Tibial artery (tissue), 4 donors: ENCODE data around the gene PALLD.
A peak's percentile ranks its signal among the peaks of the same experiment; 100 is the strongest.

Experiments used
- DNase-seq, 2 donors: peaks; one replicate each; pipeline ENCODE4 v3.0.0-alpha.2; 2019
- H3K27ac ChIP-seq, 2 donors: fragments of 200-600 bp; sonication (generic) in 1 of 2; 1 replicate in 1 of 2; 2 replicates in 1 of 2; pipeline ENCODE4 v1.5.1; 2018 to 2019; ENCODE audit warnings: mild to moderate bottlenecking in 1 of 2
- H3K27me3 ChIP-seq, 2 donors: fragments of 200-600 bp; sonication (generic) in 1 of 2; one replicate each; pipeline versions ENCODE4 v1.5.1 to v1.6.0; 2016 to 2019
- H3K36me3 ChIP-seq, 3 donors: fragments of 200-600 bp; sonication (generic) in 2 of 3; one replicate each; pipeline ENCODE4 v1.5.1; 2016 to 2019; ENCODE audit warnings: mild to moderate bottlenecking in 2 of 3
- H3K4me1 ChIP-seq, 4 donors: fragments of 200-600 bp; sonication (generic) in 2 of 4; 1 replicate in 3 of 4; 2 replicates in 1 of 4; pipeline ENCODE4 v1.5.1; 2016 to 2019
- H3K4me3 ChIP-seq, 2 donors: fragments of 200-600 bp; sonication (generic) in 1 of 2; 1 replicate in 1 of 2; 2 replicates in 1 of 2; pipeline ENCODE4 v1.5.1; 2018 to 2019; ENCODE audit warnings: mild to moderate bottlenecking in 2 of 2
- H3K9me3 ChIP-seq, 3 donors: fragments of 200-600 bp; sonication (generic) in 1 of 3; one replicate each; pipeline ENCODE4 v1.5.1; 2016 to 2019
- intact Hi-C: fragments of 100-400 bp; cut with DNase I; formaldehyde crosslinking; loops from one replicate; pipeline ENCODE4 v1.15.0; 2023; ENCODE audit warnings: low total_unique reads
- TF ChIP-seq, protein P1 (sequence below), 2 experiments: fragments of 200-600 bp in 1 of 2; fragments of 450-650 bp in 1 of 2; IDR thresholded peaks; one replicate each; pipeline ENCODE4 v1.5.1; 2017 to 2019; ENCODE audit warnings: antibody characterized with exemption in 2 of 2, mild to moderate bottlenecking in 1 of 2, moderate library complexity in 1 of 2

The PALLD gene

DNA sequence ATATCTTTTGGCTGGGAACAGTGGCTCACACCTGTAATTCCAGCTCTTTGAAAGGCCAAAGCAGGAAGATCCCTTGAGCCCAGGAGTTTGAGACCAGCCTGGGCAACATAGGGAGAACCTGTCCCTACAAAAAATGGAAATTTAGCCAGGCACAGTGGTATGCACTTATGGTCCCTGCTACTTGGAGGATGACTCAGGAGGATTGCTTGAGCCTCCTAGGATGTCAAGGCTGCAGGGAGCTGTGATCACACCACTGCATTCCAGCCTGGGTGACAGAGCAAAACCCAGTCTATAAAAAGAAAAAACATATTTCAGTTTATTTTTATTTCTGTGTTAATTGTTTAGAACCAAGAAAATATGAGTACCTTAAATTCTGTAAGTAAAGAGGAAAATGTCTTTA, 389.5 kb downstream of the PALLD start:
- H3K4me1 ChIP-seq: peaks cover 5 to 96% (median 39%) of the 10 kb centered on the region in 4 donors
- no peak for DNase-seq
- intact Hi-C loops: no loop called here
- no peaks in the 10 kb centered on the region for H3K27me3 ChIP-seq
- H3K4me3 ChIP-seq: no peak overlapping the region
- H3K9me3 ChIP-seq: no peaks in the 10 kb centered on the region
- TF ChIP-seq, protein P1, sequence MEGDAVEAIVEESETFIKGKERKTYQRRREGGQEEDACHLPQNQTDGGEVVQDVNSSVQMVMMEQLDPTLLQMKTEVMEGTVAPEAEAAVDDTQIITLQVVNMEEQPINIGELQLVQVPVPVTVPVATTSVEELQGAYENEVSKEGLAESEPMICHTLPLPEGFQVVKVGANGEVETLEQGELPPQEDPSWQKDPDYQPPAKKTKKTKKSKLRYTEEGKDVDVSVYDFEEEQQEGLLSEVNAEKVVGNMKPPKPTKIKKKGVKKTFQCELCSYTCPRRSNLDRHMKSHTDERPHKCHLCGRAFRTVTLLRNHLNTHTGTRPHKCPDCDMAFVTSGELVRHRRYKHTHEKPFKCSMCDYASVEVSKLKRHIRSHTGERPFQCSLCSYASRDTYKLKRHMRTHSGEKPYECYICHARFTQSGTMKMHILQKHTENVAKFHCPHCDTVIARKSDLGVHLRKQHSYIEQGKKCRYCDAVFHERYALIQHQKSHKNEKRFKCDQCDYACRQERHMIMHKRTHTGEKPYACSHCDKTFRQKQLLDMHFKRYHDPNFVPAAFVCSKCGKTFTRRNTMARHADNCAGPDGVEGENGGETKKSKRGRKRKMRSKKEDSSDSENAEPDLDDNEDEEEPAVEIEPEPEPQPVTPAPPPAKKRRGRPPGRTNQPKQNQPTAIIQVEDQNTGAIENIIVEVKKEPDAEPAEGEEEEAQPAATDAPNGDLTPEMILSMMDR (IDR thresholded peaks at IDR 0.05): no peak
- peak overlapping the region; percentile 20 to 88 for H3K27ac ChIP-seq
- peaks cover 35 to 55% (median 48%) of the 10 kb centered on the region in 3 donors for H3K36me3 ChIP-seq

DNA sequence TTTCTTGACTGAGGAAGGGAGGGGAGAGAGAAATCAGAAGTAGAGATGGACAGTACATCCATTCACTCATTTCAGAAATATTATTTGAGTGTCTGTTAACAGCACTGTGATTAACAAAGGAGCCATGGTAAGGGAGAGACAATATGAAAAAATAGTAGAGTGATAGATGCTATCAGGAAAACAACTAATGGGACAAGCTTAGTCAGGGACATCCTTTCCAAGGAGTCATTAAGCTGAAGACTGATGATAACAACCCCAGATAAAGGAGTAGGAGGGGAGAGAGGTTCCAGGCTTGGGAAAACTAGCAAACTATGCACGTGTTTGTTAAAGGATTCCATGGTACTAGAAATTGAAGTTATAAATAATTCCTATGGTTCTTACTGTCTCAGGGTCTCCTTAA, 391.0 kb downstream of the PALLD start:
- TF ChIP-seq, protein P1 (IDR thresholded peaks at IDR 0.05): no peak
- no peaks in the 10 kb centered on the region for H3K27me3 ChIP-seq
- H3K9me3 ChIP-seq: no peaks in the 10 kb centered on the region
- peaks cover 5 to 96% (median 36%) of the 10 kb centered on the region in 4 donors for H3K4me1 ChIP-seq
- H3K4me3 ChIP-seq: no peak overlapping the region
- peaks cover 37 to 55% (median 50%) of the 10 kb centered on the region in 3 donors for H3K36me3 ChIP-seq
- DNase-seq: no peak
- intact Hi-C loops: no loop called here
- H3K27ac ChIP-seq: peak overlapping the region in 1 of 2 donors; percentile 88

DNA sequence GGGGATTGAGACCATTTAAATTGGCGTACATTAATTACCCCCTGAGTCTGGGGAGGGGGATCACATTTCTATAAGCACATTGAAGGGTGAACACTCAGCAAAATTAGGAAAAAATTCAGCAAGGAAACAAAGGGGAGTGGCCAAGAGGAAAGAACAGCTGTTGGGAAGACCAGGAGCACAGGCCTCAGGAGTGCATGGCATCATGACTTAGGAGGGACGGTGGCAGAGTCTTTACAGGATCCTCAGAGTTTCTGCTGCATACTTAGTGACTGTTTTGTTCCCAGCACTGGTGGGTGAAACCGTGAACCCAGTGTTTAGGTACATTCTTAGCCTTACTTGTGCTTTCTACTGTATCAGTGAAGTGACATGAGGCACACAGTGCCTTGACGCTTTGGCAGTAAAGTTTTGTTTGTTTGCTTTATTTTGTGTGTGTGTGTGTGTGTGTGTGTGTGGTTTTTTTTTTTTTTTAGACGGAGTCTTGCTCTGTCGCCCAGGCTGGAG, 391.9 kb downstream of the PALLD start:
- no peaks in the 10 kb centered on the region for H3K9me3 ChIP-seq
- no peak for DNase-seq
- no peak overlapping the region for H3K4me3 ChIP-seq
- TF ChIP-seq, protein P1 (IDR thresholded peaks at IDR 0.05): no peak
- peaks cover 5 to 97% (median 32%) of the 10 kb centered on the region in 4 donors for H3K4me1 ChIP-seq
- peak overlapping the region in 1 of 2 donors; percentile 88 for H3K27ac ChIP-seq
- peaks cover 46 to 63% (median 60%) of the 10 kb centered on the region in 3 donors for H3K36me3 ChIP-seq
- intact Hi-C loops: no loop called here
- no peaks in the 10 kb centered on the region for H3K27me3 ChIP-seq

DNA sequence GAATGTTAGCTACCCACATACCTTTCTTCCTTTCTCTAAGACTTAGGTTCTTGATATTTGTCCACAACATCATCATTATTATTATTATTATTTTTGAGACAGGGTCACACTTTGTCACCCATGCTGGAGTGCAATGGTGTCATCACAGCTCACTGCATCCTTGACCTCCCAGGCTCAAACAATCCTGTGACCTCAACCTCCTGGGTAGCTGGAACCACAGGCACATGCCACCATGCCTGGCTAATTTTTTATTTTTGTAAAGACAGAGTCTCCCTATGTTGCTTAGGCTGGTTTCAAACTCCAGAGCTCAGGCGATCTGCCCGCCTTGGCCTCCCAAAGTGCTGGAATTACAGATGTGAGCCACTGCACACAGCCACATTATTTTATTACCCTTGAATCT, 394.2 kb downstream of the PALLD start:
- Histone ChIP-seq H3K27ac (peak overlapping the region; percentile 11 to 37), H3K27me3 (no peaks in the 10 kb centered on the region), H3K4me3 (no peak overlapping the region), H3K4me1 (peaks cover 0 to 76% (median 16%) of the 10 kb centered on the region in 4 donors), H3K9me3 (no peaks in the 10 kb centered on the region), H3K36me3 (peaks cover 65 to 77% (median 70%) of the 10 kb centered on the region in 3 donors)
- TF ChIP-seq, protein P1 (IDR thresholded peaks at IDR 0.05): no peak
- intact Hi-C loops: no loop called here
- no peak for DNase-seq

DNA sequence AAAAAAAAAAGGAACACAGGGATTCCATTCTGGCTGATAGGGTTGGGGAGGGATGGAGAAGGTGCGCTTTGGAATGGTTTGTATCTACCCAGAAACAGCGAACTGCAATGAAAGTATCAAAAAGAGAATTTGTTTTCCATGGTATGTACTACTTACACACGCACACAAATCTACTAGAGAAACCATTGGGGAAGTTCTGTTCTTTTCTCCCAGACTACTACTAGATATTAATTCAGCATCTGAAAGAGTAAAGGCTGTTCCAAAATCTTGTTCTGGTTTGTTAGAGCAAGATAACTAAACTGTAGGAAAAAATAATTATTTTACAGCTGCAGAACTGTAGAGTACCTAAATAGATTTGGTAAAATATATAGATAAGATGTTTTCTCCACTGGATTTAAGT, 394.8 kb downstream of the PALLD start:
- TF ChIP-seq, protein P1 (IDR thresholded peaks at IDR 0.05): no peak
- H3K27me3 ChIP-seq: no peaks in the 10 kb centered on the region
- no peak overlapping the region for H3K4me3 ChIP-seq
- H3K4me1 ChIP-seq: peaks cover 0 to 70% (median 10%) of the 10 kb centered on the region in 4 donors
- H3K27ac ChIP-seq: peak overlapping the region in 1 of 2 donors; percentile 37
- intact Hi-C loops: no loop called here
- DNase-seq: no peak
- no peaks in the 10 kb centered on the region for H3K9me3 ChIP-seq
- H3K36me3 ChIP-seq: peaks cover 67 to 81% (median 75%) of the 10 kb centered on the region in 3 donors
